Calu3 (cell line): ENCODE measurements around the gene ARMC10. TPM values are rescaled to one million over a fixed set of nuclear protein-coding genes. Genes with fewer than 3 reads are reported as not detected.
"Not testable (repeated sequence)": the region's sequence is repeated elsewhere in the genome, so short reads cannot be mapped to it uniquely, and the experiment has no call there.

Source experiments
- BruUV-seq: library from RNA; stranded (reverse); fragments of 400-500 nt; replicated peaks from 2 replicates; lab custom pipeline; 2021; lab: Mats Ljungman, UMichigan
- CTCF ChIA-PET: fragments of 300-600 bp; sonication (Branson Sonifier 250); formaldehyde crosslinking; loops from one replicate; lab custom pipeline; 2022; ENCODE audit warnings: antibody characterized with exemption; lab: Charles Lee
- DNase-seq: peaks from one replicate; pipeline ENCODE4 v3.0.0; 2022
- H3K27ac Mint-ChIP-seq: one replicate; pipeline ENCODE4 v1.8.0; 2022; ENCODE audit warnings: mixed read lengths; ENCODE audit not compliant: unreplicated experiment
- H3K27me3 Mint-ChIP-seq: one replicate; pipeline ENCODE4 v1.8.0; 2022; ENCODE audit warnings: mixed read lengths; ENCODE audit not compliant: unreplicated experiment
- H3K36me3 Mint-ChIP-seq: one replicate; pipeline ENCODE4 v1.8.0; 2022; ENCODE audit warnings: mild to moderate bottlenecking, moderate library complexity, mixed read lengths; ENCODE audit not compliant: insufficient read depth, unreplicated experiment
- H3K4me1 Mint-ChIP-seq: one replicate; pipeline ENCODE4 v1.8.0; 2022; ENCODE audit warnings: mild to moderate bottlenecking, low read depth, mixed read lengths; ENCODE audit not compliant: unreplicated experiment
- H3K4me3 Mint-ChIP-seq: one replicate; pipeline ENCODE4 v1.8.0; 2022; ENCODE audit warnings: mild to moderate bottlenecking, low read depth, moderate library complexity, mixed read lengths; ENCODE audit not compliant: unreplicated experiment
- H3K9me3 Mint-ChIP-seq: one replicate; pipeline ENCODE4 v1.8.0; 2022; ENCODE audit warnings: low read depth, mixed read lengths; ENCODE audit not compliant: unreplicated experiment
- CTCF ChIP-seq: fragments of 200-600 bp; IDR thresholded peaks from one replicate; pipeline ENCODE4 v1.8.0; 2022; ENCODE audit warnings: antibody characterized with exemption; ENCODE audit not compliant: unreplicated experiment
- intact Hi-C: fragments of 100-400 bp; cut with micrococcal nuclease; formaldehyde crosslinking; loops from one replicate; pipeline ENCODE4 v1.10.0; 2022; ENCODE audit not compliant: unreplicated experiment
- total RNA-seq: library from RNA; stranded (reverse); gene quantifications from 2 replicates; pipeline ENCODE4 v1.2.3, GENCODE V29; 2022

The ARMC10 gene
- total RNA-seq, 1 experiment from 2014 or later: 41.0 TPM

GRCh38 chr7:103037476-103037822, 37.5 kb upstream of the ARMC10 start:
- no peak for DNase-seq
- peak overlapping the region; percentile 42 for H3K27ac Mint-ChIP-seq
- CTCF ChIA-PET: interaction anchor here (1.1 to 1.3 kb wide), 2 partner anchors 11 to 24 kb away, joined by 3 read pairs; no protein-coding TSS in a partner anchor
- peaks cover 5% of the 10 kb centered on the region for H3K9me3 Mint-ChIP-seq
- no TSS peak for BruUV-seq
- TF ChIP-seq CTCF: no peak
- H3K4me3 Mint-ChIP-seq: no peak overlapping the region
- intact Hi-C loops: loop anchor here (5.0 kb wide), 1 partner anchor 45 kb away; no protein-coding TSS in a partner anchor
- H3K27me3 Mint-ChIP-seq: no peaks in the 10 kb centered on the region
- no peaks in the 10 kb centered on the region for H3K36me3 Mint-ChIP-seq
- H3K4me1 Mint-ChIP-seq: peaks cover 11% of the 10 kb centered on the region

- H3K27me3 Mint-ChIP-seq, H3K36me3 Mint-ChIP-seq, H3K4me3 Mint-ChIP-seq, H3K9me3 Mint-ChIP-seq, BruUV-seq: not testable (repeated sequence)
- Mint-ChIP-seq H3K27ac (peak overlapping the region; percentile 42), H3K4me1 (peaks cover 11% of the 10 kb centered on the region)
- CTCF ChIA-PET: interaction anchor here (0.6 to 1.3 kb wide), 4 partner anchors 12 to 28 kb away, joined by 3 to 5 read pairs (median 4); no protein-coding TSS in a partner anchor
- DNase-seq: peak; percentile 81
- intact Hi-C loops: loop anchor here (5.0 kb wide), 1 partner anchor 46 kb away; no protein-coding TSS in a partner anchor
Observed at GRCh38 chr7:103037823-103038739, 36.9 kb upstream of the ARMC10 start.

- H3K9me3 Mint-ChIP-seq, H3K27me3 Mint-ChIP-seq, DNase-seq, H3K27ac Mint-ChIP-seq, CTCF ChIA-PET, BruUV-seq, H3K36me3 Mint-ChIP-seq, H3K4me3 Mint-ChIP-seq, intact Hi-C loops: not testable (repeated sequence)
- H3K4me1 Mint-ChIP-seq: peaks cover 11% of the 10 kb centered on the region
Observed at GRCh38 chr7:103041815-103042214, 33.1 kb upstream of the ARMC10 start.

- no peak for TF ChIP-seq CTCF
- H3K9me3 Mint-ChIP-seq: peaks cover 2% of the 10 kb centered on the region
- no peaks in the 10 kb centered on the region for H3K36me3 Mint-ChIP-seq
- no TSS peak for BruUV-seq
- no peak for DNase-seq
- CTCF ChIA-PET: no interaction called here
- intact Hi-C loops: no loop called here
- no peaks in the 10 kb centered on the region for H3K4me1 Mint-ChIP-seq
- no peaks in the 10 kb centered on the region for H3K27me3 Mint-ChIP-seq
- H3K4me3 Mint-ChIP-seq: no peak overlapping the region
- H3K27ac Mint-ChIP-seq: no peak overlapping the region
Observed at GRCh38 chr7:103048833-103049232, 26.1 kb upstream of the ARMC10 start.

- no TSS peak for BruUV-seq
- TF ChIP-seq CTCF: no peak
- Mint-ChIP-seq H3K27ac (no peak overlapping the region), H3K36me3 (no peaks in the 10 kb centered on the region), H3K4me1 (no peaks in the 10 kb centered on the region), H3K9me3 (peaks cover 2% of the 10 kb centered on the region), H3K4me3 (no peak overlapping the region), H3K27me3 (no peaks in the 10 kb centered on the region)
- intact Hi-C loops: no loop called here
- CTCF ChIA-PET: no interaction called here
- DNase-seq: no peak
Observed at GRCh38 chr7:103051519-103051918, 23.4 kb upstream of the ARMC10 start.

- H3K4me3 Mint-ChIP-seq, H3K4me1 Mint-ChIP-seq, H3K36me3 Mint-ChIP-seq, DNase-seq, H3K27me3 Mint-ChIP-seq, CTCF ChIA-PET, H3K9me3 Mint-ChIP-seq, BruUV-seq, H3K27ac Mint-ChIP-seq, intact Hi-C loops: not testable (repeated sequence)
Observed at GRCh38 chr7:103056006-103056405, 18.9 kb upstream of the ARMC10 start.
